Measurements from ENCODE around the gene ABTB2.

DNA sequence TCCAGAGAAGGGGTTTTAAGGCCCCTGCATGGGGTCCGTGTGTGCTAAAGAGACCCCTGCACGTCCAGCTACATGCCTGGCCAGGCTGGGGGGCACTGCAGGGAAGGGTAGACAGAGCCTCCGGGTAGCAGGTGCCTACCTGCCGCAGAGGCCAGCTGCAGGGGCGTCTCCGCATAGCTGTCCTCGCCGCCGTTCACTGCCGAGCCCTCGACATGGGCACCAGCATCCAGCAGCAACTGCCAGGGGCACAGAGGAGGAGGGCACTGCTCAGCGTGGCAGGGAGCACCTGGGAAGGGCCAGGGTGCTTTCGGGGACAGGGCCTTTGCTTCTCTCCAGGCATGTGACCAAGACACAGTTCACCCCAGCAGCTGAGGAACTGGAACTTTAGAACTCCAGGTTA lies 192.7 kb downstream of the ABTB2 start:
- TF ChIP-seq, protein P1, sequence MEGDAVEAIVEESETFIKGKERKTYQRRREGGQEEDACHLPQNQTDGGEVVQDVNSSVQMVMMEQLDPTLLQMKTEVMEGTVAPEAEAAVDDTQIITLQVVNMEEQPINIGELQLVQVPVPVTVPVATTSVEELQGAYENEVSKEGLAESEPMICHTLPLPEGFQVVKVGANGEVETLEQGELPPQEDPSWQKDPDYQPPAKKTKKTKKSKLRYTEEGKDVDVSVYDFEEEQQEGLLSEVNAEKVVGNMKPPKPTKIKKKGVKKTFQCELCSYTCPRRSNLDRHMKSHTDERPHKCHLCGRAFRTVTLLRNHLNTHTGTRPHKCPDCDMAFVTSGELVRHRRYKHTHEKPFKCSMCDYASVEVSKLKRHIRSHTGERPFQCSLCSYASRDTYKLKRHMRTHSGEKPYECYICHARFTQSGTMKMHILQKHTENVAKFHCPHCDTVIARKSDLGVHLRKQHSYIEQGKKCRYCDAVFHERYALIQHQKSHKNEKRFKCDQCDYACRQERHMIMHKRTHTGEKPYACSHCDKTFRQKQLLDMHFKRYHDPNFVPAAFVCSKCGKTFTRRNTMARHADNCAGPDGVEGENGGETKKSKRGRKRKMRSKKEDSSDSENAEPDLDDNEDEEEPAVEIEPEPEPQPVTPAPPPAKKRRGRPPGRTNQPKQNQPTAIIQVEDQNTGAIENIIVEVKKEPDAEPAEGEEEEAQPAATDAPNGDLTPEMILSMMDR (IDR thresholded peaks at IDR 0.05; ENCODE audit: insufficient read depth, low read length), result no peak
- no peak for TF ChIP-seq SPI1 (IDR thresholded peaks at IDR 0.05; ENCODE audit: borderline replicate concordance, low read depth)
